HEK293 (cell line): Measurements from ENCODE around the gene HIVEP2.

Source experiments
- CTCF ChIA-PET: fragments of 350-600 bp; formaldehyde crosslinking; extraction: SDS; loops from one replicate; lab custom pipeline; 2021; ENCODE audit warnings: antibody characterized with exemption; lab: Yijun Ruan, JAX
- POLR2A ChIA-PET: fragments of 300-600 bp; formaldehyde crosslinking; extraction: SDS; loops from one replicate; lab custom pipeline; 2020; ENCODE audit warnings: antibody characterized with exemption, inconsistent platforms; lab: Yijun Ruan, JAX
- H3K27ac ChIP-seq: fragments of 200-500 bp; sonication (Bioruptor generic); 2 replicates; pipeline ENCODE4 v1.5.1; 2014; ENCODE audit warnings: low read depth, low read length, control low read depth, inconsistent platforms; ENCODE audit errors: extremely low read depth
- H3K36me3 ChIP-seq, 2 experiments: fragments of 200-500 bp in 1 of 2; sonication (Bioruptor generic) in 1 of 2; 1 replicate in 1 of 2; 2 replicates in 1 of 2; pipeline ENCODE4 v1.5.1; 2014 to 2017; ENCODE audit warnings: inconsistent platforms in 2 of 2, low read length in 2 of 2; ENCODE audit not compliant: control insufficient read depth in 2 of 2, insufficient read depth in 1 of 2
- H3K4me1 ChIP-seq: fragments of 200-500 bp; sonication (Bioruptor generic); 2 replicates; pipeline ENCODE4 v1.5.1; 2014; ENCODE audit warnings: mild to moderate bottlenecking, low read length, inconsistent platforms; ENCODE audit not compliant: control insufficient read depth, insufficient read depth
- H3K4me3 ChIP-seq: 2 replicates; pipeline ENCODE4 v1.5.1; 2011; ENCODE audit warnings: low read depth, mild to moderate bottlenecking, control low read depth, low read length, moderate library complexity
- H3K9me3 ChIP-seq: fragments of 200-500 bp; sonication (Bioruptor generic); 2 replicates; pipeline ENCODE4 v1.5.1; 2014; ENCODE audit warnings: low read depth, low read length, inconsistent platforms; ENCODE audit not compliant: control insufficient read depth, insufficient read depth
- KLF7 ChIP-seq: fragments of 450-650 bp; formaldehyde crosslinking; IDR thresholded peaks from 2 replicates; pipeline ENCODE4 v1.5.1; 2016; ENCODE audit warnings: missing biosample characterization, missing genetic modification characterization, borderline replicate concordance
- ZNF138 ChIP-seq: fragments of 450-650 bp; formaldehyde crosslinking; IDR thresholded peaks from 2 replicates; pipeline ENCODE4 v1.5.1; 2016; ENCODE audit warnings: missing biosample characterization, missing genetic modification characterization, borderline replicate concordance
- ZNF76 ChIP-seq: fragments of 450-650 bp; formaldehyde crosslinking; IDR thresholded peaks from 2 replicates; pipeline ENCODE4; 2016; ENCODE audit warnings: low read depth, missing biosample characterization, missing genetic modification characterization, borderline replicate concordance
- TF ChIP-seq, protein P1 (sequence below): fragments of 450-650 bp; formaldehyde crosslinking; IDR thresholded peaks from 2 replicates; pipeline ENCODE4 v1.5.1; 2017; ENCODE audit warnings: missing biosample characterization, missing genetic modification characterization
- TF ChIP-seq, protein P2 (sequence below): fragments of 450-650 bp; formaldehyde crosslinking; conservative IDR thresholded peaks from 2 replicates; pipeline ENCODE4 v1.5.1; 2016; ENCODE audit warnings: low read depth, missing biosample characterization, missing genetic modification characterization
- TF ChIP-seq, protein P3 (sequence below): fragments of 450-650 bp; formaldehyde crosslinking; IDR thresholded peaks from 2 replicates; pipeline ENCODE4 v1.5.1; 2016; ENCODE audit warnings: missing biosample characterization, missing genetic modification characterization
- TF ChIP-seq, protein P4 (sequence below): fragments of 450-650 bp; formaldehyde crosslinking; IDR thresholded peaks from 2 replicates; pipeline ENCODE4 v1.5.1; 2016; ENCODE audit warnings: missing biosample characterization, missing genetic modification characterization
- TF ChIP-seq, protein P5 (sequence below): fragments of 450-650 bp; formaldehyde crosslinking; IDR thresholded peaks from 2 replicates; pipeline ENCODE4 v1.5.1; 2017; ENCODE audit warnings: missing biosample characterization, missing genetic modification characterization
- TF ChIP-seq, protein P6 (sequence below): IDR thresholded peaks from 2 replicates; pipeline ENCODE4 v1.6.1; 2011; ENCODE audit warnings: mild to moderate bottlenecking, low read depth, low read length, borderline replicate concordance
- TF ChIP-seq, protein P7 (sequence below): fragments of 450-650 bp; formaldehyde crosslinking; IDR thresholded peaks from 2 replicates; pipeline ENCODE4 v1.5.1; 2017; ENCODE audit warnings: missing biosample characterization, missing genetic modification characterization

HIVEP2 gene

DNA sequence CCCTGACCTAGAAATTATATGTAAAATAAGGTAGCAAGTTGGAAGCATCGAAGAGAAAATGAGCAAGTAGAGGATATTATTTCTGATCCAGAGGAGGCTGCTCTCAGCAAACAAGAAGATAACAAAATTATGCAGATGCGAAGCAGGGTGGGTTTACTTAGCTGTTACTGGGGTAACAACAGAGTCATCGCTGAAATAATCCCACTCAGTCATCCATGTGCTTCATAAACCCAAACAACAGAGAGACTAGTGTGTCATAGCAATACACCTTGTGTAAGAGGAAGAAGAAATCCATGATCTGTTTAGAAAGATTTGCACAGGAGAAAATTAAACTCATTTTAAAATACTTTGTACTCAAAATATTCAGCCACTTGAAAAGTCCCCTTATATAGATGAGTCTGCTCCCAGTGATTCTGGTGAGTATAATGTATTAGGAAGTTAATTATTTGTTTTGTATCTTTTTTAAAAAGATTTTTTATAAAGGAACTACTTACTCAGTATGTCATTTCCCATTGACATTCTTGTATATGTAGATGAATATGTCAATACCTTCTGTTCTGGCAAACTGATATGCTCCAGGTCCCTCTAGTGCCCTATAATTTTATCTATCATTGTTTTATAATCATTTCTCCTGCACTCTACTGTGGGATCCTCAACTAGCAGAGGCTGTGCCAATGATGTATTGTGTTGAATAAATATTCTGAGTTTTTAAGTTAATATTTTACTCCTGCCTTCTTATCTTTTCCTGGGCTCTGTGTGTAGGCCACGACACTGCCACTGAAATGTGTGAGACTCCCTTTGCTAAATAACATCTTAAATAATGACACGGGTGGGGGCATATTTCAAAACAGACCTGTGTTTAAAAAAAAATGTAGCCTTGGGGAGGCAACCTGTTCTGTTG is 8.6 kb upstream of the HIVEP2 start:
- Histone ChIP-seq H3K36me3 (no peaks in the 10 kb centered on the region), H3K27ac (no peak overlapping the region), H3K9me3 (no peaks in the 10 kb centered on the region), H3K4me1 (0 out of 2 replicates have a peak, but pooled peaks cover 3% of the 10 kb centered on the region), H3K4me3 (no peak overlapping the region)
- ChIA-PET POLR2A (no interaction called here), CTCF (interaction anchor here (0.6 kb wide), 1 partner anchor 53 kb away, joined by 3 read pairs; no protein-coding TSS in a partner anchor)
- no peak for TF ChIP-seq ZNF138
- TF ChIP-seq, protein P1, sequence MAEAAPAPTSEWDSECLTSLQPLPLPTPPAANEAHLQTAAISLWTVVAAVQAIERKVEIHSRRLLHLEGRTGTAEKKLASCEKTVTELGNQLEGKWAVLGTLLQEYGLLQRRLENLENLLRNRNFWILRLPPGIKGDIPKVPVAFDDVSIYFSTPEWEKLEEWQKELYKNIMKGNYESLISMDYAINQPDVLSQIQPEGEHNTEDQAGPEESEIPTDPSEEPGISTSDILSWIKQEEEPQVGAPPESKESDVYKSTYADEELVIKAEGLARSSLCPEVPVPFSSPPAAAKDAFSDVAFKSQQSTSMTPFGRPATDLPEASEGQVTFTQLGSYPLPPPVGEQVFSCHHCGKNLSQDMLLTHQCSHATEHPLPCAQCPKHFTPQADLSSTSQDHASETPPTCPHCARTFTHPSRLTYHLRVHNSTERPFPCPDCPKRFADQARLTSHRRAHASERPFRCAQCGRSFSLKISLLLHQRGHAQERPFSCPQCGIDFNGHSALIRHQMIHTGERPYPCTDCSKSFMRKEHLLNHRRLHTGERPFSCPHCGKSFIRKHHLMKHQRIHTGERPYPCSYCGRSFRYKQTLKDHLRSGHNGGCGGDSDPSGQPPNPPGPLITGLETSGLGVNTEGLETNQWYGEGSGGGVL (tag by site-specific recombination): no peak
- TF ChIP-seq KLF7 (tag by site-specific recombination): no peak
- TF ChIP-seq, protein P2, sequence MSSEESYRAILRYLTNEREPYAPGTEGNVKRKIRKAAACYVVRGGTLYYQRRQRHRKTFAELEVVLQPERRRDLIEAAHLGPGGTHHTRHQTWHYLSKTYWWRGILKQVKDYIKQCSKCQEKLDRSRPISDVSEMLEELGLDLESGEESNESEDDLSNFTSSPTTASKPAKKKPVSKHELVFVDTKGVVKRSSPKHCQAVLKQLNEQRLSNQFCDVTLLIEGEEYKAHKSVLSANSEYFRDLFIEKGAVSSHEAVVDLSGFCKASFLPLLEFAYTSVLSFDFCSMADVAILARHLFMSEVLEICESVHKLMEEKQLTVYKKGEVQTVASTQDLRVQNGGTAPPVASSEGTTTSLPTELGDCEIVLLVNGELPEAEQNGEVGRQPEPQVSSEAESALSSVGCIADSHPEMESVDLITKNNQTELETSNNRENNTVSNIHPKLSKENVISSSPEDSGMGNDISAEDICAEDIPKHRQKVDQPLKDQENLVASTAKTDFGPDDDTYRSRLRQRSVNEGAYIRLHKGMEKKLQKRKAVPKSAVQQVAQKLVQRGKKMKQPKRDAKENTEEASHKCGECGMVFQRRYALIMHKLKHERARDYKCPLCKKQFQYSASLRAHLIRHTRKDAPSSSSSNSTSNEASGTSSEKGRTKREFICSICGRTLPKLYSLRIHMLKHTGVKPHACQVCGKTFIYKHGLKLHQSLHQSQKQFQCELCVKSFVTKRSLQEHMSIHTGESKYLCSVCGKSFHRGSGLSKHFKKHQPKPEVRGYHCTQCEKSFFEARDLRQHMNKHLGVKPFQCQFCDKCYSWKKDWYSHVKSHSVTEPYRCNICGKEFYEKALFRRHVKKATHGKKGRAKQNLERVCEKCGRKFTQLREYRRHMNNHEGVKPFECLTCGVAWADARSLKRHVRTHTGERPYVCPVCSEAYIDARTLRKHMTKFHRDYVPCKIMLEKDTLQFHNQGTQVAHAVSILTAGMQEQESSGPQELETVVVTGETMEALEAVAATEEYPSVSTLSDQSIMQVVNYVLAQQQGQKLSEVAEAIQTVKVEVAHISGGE (tag by site-specific recombination): no peak
- TF ChIP-seq, protein P3, sequence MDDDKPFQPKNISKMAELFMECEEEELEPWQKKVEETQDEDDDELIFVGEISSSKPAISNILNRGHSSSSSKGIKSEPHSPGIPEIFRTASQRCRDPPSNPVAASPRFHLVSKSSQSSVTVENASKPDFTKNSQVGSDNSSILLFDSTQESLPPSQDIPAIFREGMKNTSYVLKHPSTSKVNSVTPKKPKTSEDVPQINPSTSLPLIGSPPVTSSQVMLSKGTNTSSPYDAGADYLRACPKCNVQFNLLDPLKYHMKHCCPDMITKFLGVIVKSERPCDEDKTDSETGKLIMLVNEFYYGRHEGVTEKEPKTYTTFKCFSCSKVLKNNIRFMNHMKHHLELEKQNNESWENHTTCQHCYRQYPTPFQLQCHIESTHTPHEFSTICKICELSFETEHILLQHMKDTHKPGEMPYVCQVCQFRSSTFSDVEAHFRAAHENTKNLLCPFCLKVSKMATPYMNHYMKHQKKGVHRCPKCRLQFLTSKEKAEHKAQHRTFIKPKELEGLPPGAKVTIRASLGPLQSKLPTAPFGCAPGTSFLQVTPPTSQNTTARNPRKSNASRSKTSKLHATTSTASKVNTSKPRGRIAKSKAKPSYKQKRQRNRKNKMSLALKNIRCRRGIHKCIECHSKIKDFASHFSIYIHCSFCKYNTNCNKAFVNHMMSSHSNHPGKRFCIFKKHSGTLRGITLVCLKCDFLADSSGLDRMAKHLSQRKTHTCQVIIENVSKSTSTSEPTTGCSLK: no peak
- TF ChIP-seq, protein P4, sequence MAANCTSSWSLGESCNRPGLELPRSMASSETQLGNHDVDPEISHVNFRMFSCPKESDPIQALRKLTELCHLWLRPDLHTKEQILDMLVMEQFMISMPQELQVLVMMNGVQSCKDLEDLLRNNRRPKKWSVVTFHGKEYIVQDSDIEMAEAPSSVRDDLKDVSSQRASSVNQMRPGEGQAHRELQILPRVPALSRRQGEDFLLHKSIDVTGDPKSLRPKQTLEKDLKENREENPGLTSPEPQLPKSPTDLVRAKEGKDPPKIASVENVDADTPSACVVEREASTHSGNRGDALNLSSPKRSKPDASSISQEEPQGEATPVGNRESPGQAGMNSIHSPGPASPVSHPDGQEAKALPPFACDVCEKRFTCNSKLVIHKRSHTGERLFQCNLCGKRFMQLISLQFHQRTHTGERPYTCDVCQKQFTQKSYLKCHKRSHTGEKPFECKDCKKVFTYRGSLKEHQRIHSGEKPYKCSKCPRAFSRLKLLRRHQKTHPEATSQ (tag by site-specific recombination): no peak
- TF ChIP-seq, protein P5, sequence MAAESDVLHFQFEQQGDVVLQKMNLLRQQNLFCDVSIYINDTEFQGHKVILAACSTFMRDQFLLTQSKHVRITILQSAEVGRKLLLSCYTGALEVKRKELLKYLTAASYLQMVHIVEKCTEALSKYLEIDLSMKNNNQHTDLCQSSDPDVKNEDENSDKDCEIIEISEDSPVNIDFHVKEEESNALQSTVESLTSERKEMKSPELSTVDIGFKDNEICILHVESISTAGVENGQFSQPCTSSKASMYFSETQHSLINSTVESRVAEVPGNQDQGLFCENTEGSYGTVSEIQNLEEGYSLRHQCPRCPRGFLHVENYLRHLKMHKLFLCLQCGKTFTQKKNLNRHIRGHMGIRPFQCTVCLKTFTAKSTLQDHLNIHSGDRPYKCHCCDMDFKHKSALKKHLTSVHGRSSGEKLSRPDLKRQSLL (tag by site-specific recombination): no peak
- no peak for TF ChIP-seq ZNF76 (tag by site-specific recombination)
- TF ChIP-seq, protein P6, sequence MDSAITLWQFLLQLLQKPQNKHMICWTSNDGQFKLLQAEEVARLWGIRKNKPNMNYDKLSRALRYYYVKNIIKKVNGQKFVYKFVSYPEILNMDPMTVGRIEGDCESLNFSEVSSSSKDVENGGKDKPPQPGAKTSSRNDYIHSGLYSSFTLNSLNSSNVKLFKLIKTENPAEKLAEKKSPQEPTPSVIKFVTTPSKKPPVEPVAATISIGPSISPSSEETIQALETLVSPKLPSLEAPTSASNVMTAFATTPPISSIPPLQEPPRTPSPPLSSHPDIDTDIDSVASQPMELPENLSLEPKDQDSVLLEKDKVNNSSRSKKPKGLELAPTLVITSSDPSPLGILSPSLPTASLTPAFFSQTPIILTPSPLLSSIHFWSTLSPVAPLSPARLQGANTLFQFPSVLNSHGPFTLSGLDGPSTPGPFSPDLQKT: no peak
- TF ChIP-seq, protein P7, sequence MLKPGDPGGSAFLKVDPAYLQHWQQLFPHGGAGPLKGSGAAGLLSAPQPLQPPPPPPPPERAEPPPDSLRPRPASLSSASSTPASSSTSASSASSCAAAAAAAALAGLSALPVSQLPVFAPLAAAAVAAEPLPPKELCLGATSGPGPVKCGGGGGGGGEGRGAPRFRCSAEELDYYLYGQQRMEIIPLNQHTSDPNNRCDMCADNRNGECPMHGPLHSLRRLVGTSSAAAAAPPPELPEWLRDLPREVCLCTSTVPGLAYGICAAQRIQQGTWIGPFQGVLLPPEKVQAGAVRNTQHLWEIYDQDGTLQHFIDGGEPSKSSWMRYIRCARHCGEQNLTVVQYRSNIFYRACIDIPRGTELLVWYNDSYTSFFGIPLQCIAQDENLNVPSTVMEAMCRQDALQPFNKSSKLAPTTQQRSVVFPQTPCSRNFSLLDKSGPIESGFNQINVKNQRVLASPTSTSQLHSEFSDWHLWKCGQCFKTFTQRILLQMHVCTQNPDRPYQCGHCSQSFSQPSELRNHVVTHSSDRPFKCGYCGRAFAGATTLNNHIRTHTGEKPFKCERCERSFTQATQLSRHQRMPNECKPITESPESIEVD (tag by site-specific recombination): no peak
